Measurements from ENCODE around the gene SMARCAL1. TPM values are rescaled to one million over a fixed set of nuclear protein-coding genes. Genes with fewer than 3 reads are reported as not detected.
"Not testable (repeated sequence)": the region's sequence is repeated elsewhere in the genome, so short reads cannot be mapped to it uniquely, and the experiment has no call there.

SMARCAL1 gene
- total RNA-seq, 3 donors from 2014 or later: 16.4 to 20.0 (median 17.8) TPM

GRCh38 chr2:216375286-216375685 lies 37.0 kb upstream of the SMARCAL1 start:
- TF ChIP-seq CTCF (IDR thresholded peaks at IDR 0.05): no peak

GRCh38 chr2:216379977-216380376 lies 32.3 kb upstream of the SMARCAL1 start:
- ATAC-seq (no peak), DNase-seq (no peak)
- H3K36me3 ChIP-seq (ENCODE audit: low read depth): no peaks in the 10 kb centered on the region
- no peaks in the 10 kb centered on the region for H3K9me3 ChIP-seq
- TF ChIP-seq CTCF (IDR thresholded peaks at IDR 0.05): no peak
- H3K4me3 ChIP-seq: no peak overlapping the region
- intact Hi-C loops (cut with DNase I, micrococcal nuclease): no loop called here
- no peaks in the 10 kb centered on the region for H3K4me1 ChIP-seq (ENCODE audit: low read depth)

More at GRCh38 chr2:216375286-216375685, 37.0 kb upstream of the SMARCAL1 start:
- no peaks in the 10 kb centered on the region for H3K9me3 ChIP-seq
- H3K4me1 ChIP-seq (ENCODE audit: low read depth): no peaks in the 10 kb centered on the region
- ATAC-seq (no peak), DNase-seq (no peak)
- no peaks in the 10 kb centered on the region for H3K36me3 ChIP-seq (ENCODE audit: low read depth)
- no peak overlapping the region for H3K4me3 ChIP-seq
- intact Hi-C loops (cut with DNase I, micrococcal nuclease): no loop called here

GRCh38 chr2:216384409-216384808 lies 27.9 kb upstream of the SMARCAL1 start:
- ATAC-seq; H3K36me3 ChIP-seq (ENCODE audit: low read depth); intact Hi-C loops (cut with DNase I, micrococcal nuclease); H3K4me3 ChIP-seq; H3K9me3 ChIP-seq; DNase-seq; H3K4me1 ChIP-seq (ENCODE audit: low read depth): not testable (repeated sequence)

- intact Hi-C loops (cut with DNase I, micrococcal nuclease): no loop called here
- no peak for TF ChIP-seq CTCF (IDR thresholded peaks at IDR 0.05)
- H3K4me3 ChIP-seq: no peak overlapping the region
- no peak for ATAC-seq
- no peak for DNase-seq
- H3K36me3 ChIP-seq (ENCODE audit: low read depth): no peaks in the 10 kb centered on the region
- no peaks in the 10 kb centered on the region for H3K4me1 ChIP-seq (ENCODE audit: low read depth)
- no peaks in the 10 kb centered on the region for H3K9me3 ChIP-seq
These were observed 26.8 kb upstream of the SMARCAL1 start for GRCh38 chr2:216385478-216385877.

GRCh38 chr2:216387262-216387661 lies 25.0 kb upstream of the SMARCAL1 start:
- DNase-seq (no peak), ATAC-seq (no peak)
- TF ChIP-seq CTCF (IDR thresholded peaks at IDR 0.05): no peak
- no peaks in the 10 kb centered on the region for H3K36me3 ChIP-seq (ENCODE audit: low read depth)
- no peak overlapping the region for H3K4me3 ChIP-seq
- no peaks in the 10 kb centered on the region for H3K4me1 ChIP-seq (ENCODE audit: low read depth)
- H3K9me3 ChIP-seq: no peaks in the 10 kb centered on the region
- intact Hi-C loops (cut with DNase I, micrococcal nuclease): no loop called here

GRCh38 chr2:216388046-216388884 lies 24.0 kb upstream of the SMARCAL1 start:
- DNase-seq: no peak
- Histone ChIP-seq H3K9me3 (no peaks in the 10 kb centered on the region), H3K4me3 (no peak overlapping the region), H3K36me3 (ENCODE audit: low read depth) (no peaks in the 10 kb centered on the region), H3K4me1 (ENCODE audit: low read depth) (no peaks in the 10 kb centered on the region)
- TF ChIP-seq CTCF (IDR thresholded peaks at IDR 0.05): no peak
- intact Hi-C loops (cut with DNase I, micrococcal nuclease): no loop called here
- peak; percentile 41 for ATAC-seq
